PC-9 (cell line): ENCODE measurements around the gene RNF220. TPM values are rescaled to one million over a fixed set of nuclear protein-coding genes. Genes with fewer than 3 reads are reported as not detected.

Source experiments
- BruUV-seq: library from RNA; stranded (reverse); fragments of 400-500 nt; replicated peaks from 2 replicates; lab custom pipeline; 2021; lab: Mats Ljungman, UMichigan
- CTCF ChIA-PET: fragments of 300-600 bp; sonication (Branson Sonifier 250); formaldehyde crosslinking; loops from one replicate; lab custom pipeline; 2022; ENCODE audit warnings: antibody characterized with exemption; lab: Charles Lee
- POLR2A ChIA-PET: fragments of 300-600 bp; sonication (Branson Sonifier 250); formaldehyde crosslinking; loops from one replicate; lab custom pipeline; 2022; ENCODE audit warnings: antibody characterized with exemption; ENCODE audit not compliant: unreplicated experiment; lab: Charles Lee
- DNase-seq, 2 experiments: peaks; one replicate each; pipeline versions ENCODE4 v3.0.0 to v3.0.0-alpha.2; 2015 to 2022; ENCODE audit warnings: mixed read lengths in 1 of 2
- H2AFZ ChIP-seq: fragments of 200-600 bp; sonication (generic); 2 replicates; pipeline ENCODE4 v1.8.1; 2017; ENCODE audit warnings: antibody characterized with exemption
- H3F3A ChIP-seq: fragments of 200-600 bp; sonication (generic); 2 replicates; pipeline ENCODE4 v1.8.1; 2017; ENCODE audit warnings: antibody characterized with exemption, mild to moderate bottlenecking, low read depth; ENCODE audit not compliant: insufficient read depth
- H3K27ac ChIP-seq: fragments of 200-600 bp; sonication (generic); 2 replicates; pipeline ENCODE4 v1.6.1; 2016; ENCODE audit warnings: mixed run types
- H3K27me3 ChIP-seq: fragments of 200-600 bp; sonication (generic); 2 replicates; pipeline ENCODE4 v1.6.1; 2016; ENCODE audit warnings: low read depth, mixed run types; ENCODE audit not compliant: insufficient read depth
- H3K36me3 ChIP-seq: fragments of 200-600 bp; sonication (generic); 2 replicates; pipeline ENCODE4 v1.6.1; 2016; ENCODE audit warnings: low read depth, mixed run types
- H3K4me1 ChIP-seq: fragments of 200-600 bp; sonication (generic); replicated peaks from 2 replicates; pipeline ENCODE4 v1.6.1; 2016; ENCODE audit warnings: mixed run types; ENCODE audit not compliant: insufficient read depth
- H3K4me2 ChIP-seq: fragments of 200-600 bp; sonication (generic); 2 replicates; pipeline ENCODE4 v1.6.1; 2017; ENCODE audit warnings: mixed run types
- H3K4me3 ChIP-seq: fragments of 200-600 bp; sonication (generic); 2 replicates; pipeline ENCODE4 v1.6.1; 2016; ENCODE audit warnings: mixed run types
- H3K79me2 ChIP-seq: fragments of 200-600 bp; sonication (generic); 2 replicates; pipeline ENCODE4 v1.6.1; 2017; ENCODE audit warnings: low read depth, mixed run types
- H3K9me2 ChIP-seq: fragments of 200-600 bp; sonication (generic); 2 replicates; pipeline ENCODE4 v1.8.1; 2017; ENCODE audit warnings: mild to moderate bottlenecking; ENCODE audit not compliant: insufficient read depth
- H3K9me3 ChIP-seq: fragments of 200-600 bp; sonication (generic); 2 replicates; pipeline ENCODE4 v1.8.1; 2016; ENCODE audit warnings: low read depth; ENCODE audit not compliant: insufficient read depth
- H4K20me1 ChIP-seq: fragments of 200-600 bp; sonication (generic); 2 replicates; pipeline ENCODE4 v1.8.1; 2017; ENCODE audit not compliant: insufficient read depth
- CTCF ChIP-seq: fragments of 200-600 bp; sonication (generic); conservative IDR thresholded peaks from 2 replicates; pipeline ENCODE4 v1.6.1; 2017; ENCODE audit warnings: mixed run types, antibody characterized with exemption, mild to moderate bottlenecking, moderate library complexity
- EZH2 ChIP-seq: fragments of 200-600 bp; sonication (generic); IDR thresholded peaks from 2 replicates; pipeline ENCODE4 v1.8.0; 2017; ENCODE audit warnings: antibody characterized with exemption, low read depth
- intact Hi-C: fragments of 100-400 bp; cut with micrococcal nuclease; formaldehyde crosslinking; loops from one replicate; pipeline ENCODE4 v1.10.0; 2022; ENCODE audit not compliant: unreplicated experiment
- total RNA-seq: library from RNA; stranded (reverse); gene quantifications from 2 replicates; pipeline ENCODE4 v1.2.3, GENCODE V29; 2021

RNF220 gene
- total RNA-seq, 1 experiment from 2014 or later = 82.9 TPM

GRCh38 chr1:44613941-44614340, 208.9 kb downstream of the RNF220 start:
- no peak overlapping the region for H2AFZ ChIP-seq
- intact Hi-C loops = no loop called here
- no peaks in the 10 kb centered on the region for H3K36me3 ChIP-seq
- H3K9me2 ChIP-seq = no peaks in the 10 kb centered on the region
- H3K4me1 ChIP-seq = no peaks in the 10 kb centered on the region
- no peaks in the 10 kb centered on the region for H3K79me2 ChIP-seq
- H3K4me3 ChIP-seq = no peak overlapping the region
- ChIA-PET POLR2A (no interaction called here), CTCF (interaction anchor here (0.6 kb wide), 1 partner anchor 39 kb away, joined by 3 read pairs; no protein-coding TSS in a partner anchor)
- TF ChIP-seq EZH2 = no peak
- no peak for TF ChIP-seq CTCF
- DNase-seq = no peak
- H3K4me2 ChIP-seq = no peak overlapping the region
- H4K20me1 ChIP-seq = no peaks in the 10 kb centered on the region
- H3F3A ChIP-seq = no peaks in the 10 kb centered on the region
- no peak overlapping the region for H3K27ac ChIP-seq
- no TSS peak for BruUV-seq
- no peaks in the 10 kb centered on the region for H3K27me3 ChIP-seq
- no peaks in the 10 kb centered on the region for H3K9me3 ChIP-seq

- DNase-seq = no peak
- no peak overlapping the region for H3K4me3 ChIP-seq
- POLR2A ChIA-PET = interaction anchor here (0.5 kb wide), 1 partner anchor 101 kb away, joined by 9 read pairs; no protein-coding TSS in a partner anchor
- intact Hi-C loops = no loop called here
- TF ChIP-seq EZH2 (no peak), CTCF (no peak)
- H3F3A ChIP-seq = no peaks in the 10 kb centered on the region
- H3K9me2 ChIP-seq = no peaks in the 10 kb centered on the region
- H3K79me2 ChIP-seq = no peaks in the 10 kb centered on the region
- no TSS peak for BruUV-seq
- H3K4me2 ChIP-seq = no peak overlapping the region
- no peaks in the 10 kb centered on the region for H3K36me3 ChIP-seq
- H3K9me3 ChIP-seq = no peaks in the 10 kb centered on the region
- H3K27me3 ChIP-seq = no peaks in the 10 kb centered on the region
- H3K4me1 ChIP-seq = no peaks in the 10 kb centered on the region
- CTCF ChIA-PET = no interaction called here
- H4K20me1 ChIP-seq = no peaks in the 10 kb centered on the region
- H2AFZ ChIP-seq = no peak overlapping the region
- H3K27ac ChIP-seq = no peak overlapping the region
Measured at GRCh38 chr1:44616284-44616990, 211.4 kb downstream of the RNF220 start.

- Histone ChIP-seq H3K36me3 (no peaks in the 10 kb centered on the region), H2AFZ (no peak overlapping the region), H3K27me3 (no peaks in the 10 kb centered on the region), H4K20me1 (no peaks in the 10 kb centered on the region), H3K27ac (no peak overlapping the region), H3K9me3 (no peaks in the 10 kb centered on the region), H3K4me1 (no peaks in the 10 kb centered on the region), H3K4me2 (no peak overlapping the region), H3K9me2 (no peaks in the 10 kb centered on the region), H3K79me2 (no peaks in the 10 kb centered on the region), H3K4me3 (no peak overlapping the region), H3F3A (no peaks in the 10 kb centered on the region)
- CTCF ChIA-PET = interaction anchor here (0.7 to 0.9 kb wide), 2 partner anchors 239 to 269 kb away, joined by 3 read pairs; no protein-coding TSS in a partner anchor
- BruUV-seq = no TSS peak
- POLR2A ChIA-PET = interaction anchor here (0.5 kb wide), 1 partner anchor 100 kb away, joined by 9 read pairs; no protein-coding TSS in a partner anchor
- no peak for DNase-seq
- intact Hi-C loops = no loop called here
- TF ChIP-seq EZH2 (no peak), CTCF (no peak)
Measured at GRCh38 chr1:44616991-44617702, 212.1 kb downstream of the RNF220 start.
